Activated T-cell treated with anti-CD3 and anti-CD28 coated beads for 1 hour (primary cell): ENCODE data around the gene PPP1R12A.

ENCODE experiments used
- DNase-seq: peaks from one replicate; pipeline ENCODE4 v3.0.0-alpha.2; 2020; ENCODE audit warnings: low read depth

The PPP1R12A gene

GRCh38 chr12:79766705-79767464, 168.0 kb downstream of the PPP1R12A start:
- no peak for DNase-seq

- no peak for DNase-seq
Measured at GRCh38 chr12:79765157-79765556, 169.7 kb downstream of the PPP1R12A start.

DNA sequence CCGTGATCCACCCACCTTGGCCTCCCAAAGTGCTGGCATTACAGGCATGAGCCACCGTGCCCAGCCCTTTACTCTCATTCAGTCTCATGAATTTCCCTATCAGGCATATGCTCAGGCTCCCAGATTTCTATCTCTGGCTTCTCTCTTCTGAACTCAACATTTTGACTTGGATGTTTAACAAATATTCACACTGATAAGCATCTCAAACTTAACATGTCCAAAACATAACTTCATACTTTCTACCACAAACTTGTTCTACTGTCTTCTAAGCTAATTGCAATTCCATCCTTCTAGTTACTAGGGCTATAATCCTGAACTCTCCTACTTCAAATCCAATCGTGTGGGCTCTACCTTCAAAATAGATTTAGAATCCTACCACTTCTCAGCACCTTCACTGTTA, 170.3 kb downstream of the PPP1R12A start:
- no peak for DNase-seq

- DNase-seq: no peak
Measured at GRCh38 chr12:79763766-79764452, 171.0 kb downstream of the PPP1R12A start.

DNA sequence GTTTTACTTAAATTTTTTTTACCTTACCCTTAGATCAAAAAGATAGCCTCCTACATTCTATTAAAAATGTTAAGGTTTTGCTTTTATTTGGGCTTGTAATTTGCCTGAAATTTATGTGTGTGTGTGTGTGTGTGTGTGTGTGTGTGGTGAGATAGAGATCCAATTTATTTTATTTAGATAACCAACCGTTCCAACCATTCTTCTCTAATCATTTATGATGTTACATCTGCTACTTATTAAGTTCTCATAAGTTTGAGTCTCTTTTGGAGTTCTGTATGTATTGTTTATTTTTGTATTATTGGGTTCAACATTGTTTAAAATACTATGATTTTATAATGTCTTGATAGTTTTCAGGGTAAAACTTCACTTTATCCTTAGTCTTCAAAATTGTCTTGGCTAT, 173.6 kb downstream of the PPP1R12A start:
- DNase-seq: no peak

DNA sequence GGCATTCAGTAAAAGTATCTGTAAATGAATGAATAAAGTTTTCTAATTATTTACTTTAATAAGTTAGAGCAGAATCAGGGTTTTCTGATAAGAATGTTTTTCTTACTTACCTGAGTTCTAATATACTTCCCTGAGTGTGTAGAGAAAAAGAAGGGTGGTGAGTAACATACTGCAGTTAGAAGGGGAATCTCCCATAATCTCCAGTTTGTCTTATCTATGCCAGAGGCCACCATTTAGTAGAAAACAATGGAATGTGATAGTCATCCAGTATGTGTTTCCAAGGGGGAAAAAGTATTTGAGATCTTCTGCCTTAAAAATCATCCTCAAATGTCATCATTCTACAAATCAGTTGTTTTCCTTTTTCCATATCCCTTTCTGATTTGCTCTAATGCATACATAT, 187.6 kb downstream of the PPP1R12A start:
- no peak for DNase-seq

DNA sequence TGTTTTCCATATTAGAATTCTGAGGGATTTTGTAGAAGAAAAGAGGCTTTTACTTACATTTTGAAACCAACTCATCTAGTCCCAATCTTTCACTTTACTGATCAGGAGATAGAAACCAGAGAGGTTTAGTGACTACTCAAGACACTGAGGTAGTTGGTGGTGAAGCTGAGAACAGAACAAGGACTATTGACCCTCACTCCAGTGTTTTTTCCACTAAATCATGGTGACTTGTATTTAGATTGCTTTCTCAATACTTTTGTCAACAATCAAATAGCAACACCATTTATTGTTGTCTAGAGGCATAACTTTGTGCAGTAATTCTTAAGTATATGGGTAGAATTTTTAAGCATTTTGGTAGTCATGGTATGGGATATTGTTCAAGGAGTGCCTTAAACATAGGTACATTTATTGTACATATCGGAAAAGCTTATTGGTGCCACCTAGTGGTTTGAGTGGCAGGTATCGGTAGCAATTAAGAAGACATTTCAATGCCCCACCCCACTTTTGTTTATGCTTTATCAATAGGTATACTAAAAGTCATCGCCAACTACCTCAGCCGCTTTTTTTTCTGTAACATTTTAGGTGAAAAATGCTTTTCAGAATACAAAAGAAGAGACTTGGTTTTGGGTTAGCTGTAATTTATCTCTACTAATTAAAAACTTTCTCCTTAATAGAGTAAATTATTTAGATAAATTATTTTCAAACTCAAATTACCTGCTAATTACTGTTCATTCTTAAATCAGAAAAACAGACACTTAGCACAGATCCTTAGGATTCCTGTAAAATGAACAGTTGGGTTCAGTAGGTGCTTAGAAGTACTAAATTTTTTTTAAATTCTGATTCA, 196.8 kb downstream of the PPP1R12A start:
- DNase-seq: no peak

DNA sequence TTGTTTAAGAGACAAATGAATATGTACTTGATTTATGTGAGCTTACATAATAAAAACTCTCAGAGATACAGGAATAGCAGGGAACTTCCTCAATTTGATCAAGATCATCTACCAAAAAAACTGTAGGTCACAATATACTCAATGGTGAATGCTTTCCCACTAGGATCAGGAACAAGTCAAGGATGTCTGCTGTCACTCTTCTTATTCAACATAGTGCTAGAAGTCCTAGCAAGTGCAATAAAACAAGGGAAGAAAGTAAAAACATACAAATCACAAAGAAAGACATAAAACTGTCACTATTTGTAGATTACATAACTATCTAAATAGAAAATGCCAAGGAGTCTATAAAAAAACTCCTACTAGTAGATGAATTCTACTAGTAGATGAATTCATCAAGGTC, 202.3 kb downstream of the PPP1R12A start:
- no peak for DNase-seq

DNA sequence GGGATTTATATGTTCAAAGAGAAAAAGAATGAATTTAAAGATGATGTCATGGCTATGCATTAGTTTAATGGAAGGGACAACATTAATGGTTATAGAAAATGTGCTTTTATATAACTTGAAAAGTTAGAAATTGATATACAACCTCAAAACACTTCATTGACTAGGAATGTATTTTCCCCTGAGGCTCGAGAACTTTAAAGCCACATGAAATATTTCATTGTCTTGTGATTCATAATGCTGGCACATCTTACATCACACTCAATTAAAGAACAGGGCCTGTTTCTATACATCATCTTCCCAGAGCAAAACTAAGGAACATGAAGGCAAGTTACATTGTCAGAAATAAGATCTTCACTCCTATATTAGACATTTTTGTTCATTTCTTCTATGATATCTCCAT, 208.9 kb downstream of the PPP1R12A start:
- no peak for DNase-seq
